Smooth muscle cell (in vitro differentiated cells): Measurements from ENCODE around the gene KRT74. TPM values are rescaled to one million over a fixed set of nuclear protein-coding genes. Genes with fewer than 3 reads are reported as not detected.

Experiments
- DNase-seq: peaks from one replicate; lab custom pipeline; 2025; ENCODE audit not compliant: unreplicated experiment; lab: John Stamatoyannopoulos, UW
- H2AFZ ChIP-seq: fragments of 200-600 bp; sonication (generic); 2 replicates; pipeline ENCODE4 v1.6.0; 2016; ENCODE audit warnings: antibody characterized with exemption, low read depth, mild to moderate bottlenecking
- H3F3A ChIP-seq: fragments of 200-600 bp; sonication (generic); 2 replicates; pipeline ENCODE4 v1.6.0; 2017; ENCODE audit warnings: antibody characterized with exemption, low read depth
- H3K27ac ChIP-seq: fragments of 200-600 bp; sonication (generic); 2 replicates; pipeline ENCODE4 v1.5.1; 2016; ENCODE audit warnings: low read depth, mild to moderate bottlenecking
- H3K27me3 ChIP-seq: fragments of 200-600 bp; sonication (generic); 2 replicates; pipeline ENCODE4 v1.6.1; 2016; ENCODE audit warnings: low read depth, mild to moderate bottlenecking
- H3K36me3 ChIP-seq: fragments of 200-600 bp; sonication (generic); 2 replicates; pipeline ENCODE4 v1.5.1; 2016; ENCODE audit warnings: low read depth
- H3K4me1 ChIP-seq: fragments of 200-600 bp; sonication (generic); 2 replicates; pipeline ENCODE4 v1.5.1; 2016; ENCODE audit warnings: low read depth
- H3K4me2 ChIP-seq: fragments of 200-600 bp; sonication (generic); 2 replicates; pipeline ENCODE4 v1.6.0; 2016; ENCODE audit warnings: mild to moderate bottlenecking
- H3K4me3 ChIP-seq: fragments of 200-600 bp; sonication (generic); 2 replicates; pipeline ENCODE4 v1.5.1; 2016; ENCODE audit warnings: mild to moderate bottlenecking
- H3K79me2 ChIP-seq: fragments of 200-600 bp; sonication (generic); 2 replicates; pipeline ENCODE4 v1.6.0; 2016; ENCODE audit warnings: low read depth, mild to moderate bottlenecking
- H3K9ac ChIP-seq: fragments of 200-600 bp; sonication (generic); 2 replicates; pipeline ENCODE4 v1.6.0; 2016; ENCODE audit warnings: low read depth
- H3K9me3 ChIP-seq: fragments of 200-600 bp; sonication (generic); replicated peaks from 2 replicates; pipeline ENCODE4 v1.5.1; 2016; ENCODE audit warnings: low read depth
- H4K20me1 ChIP-seq: fragments of 200-600 bp; sonication (generic); 2 replicates; pipeline ENCODE4 v1.6.0; 2016; ENCODE audit warnings: low read depth
- WGBS: methylation state at CpG from one replicate; pipeline ENCODE4 v1.1.7; 2016; ENCODE audit warnings: low lambda C conversion rate; 5-methylcytosine and 5-hydroxymethylcytosine counted together
- polyA plus RNA-seq: library from polyadenylated mRNA; unstranded; fragments of >200 nt; fragmentation: Nextera tagmentation; extraction: Ambion mirVana; gene quantifications from 2 replicates; pipeline ENCODE4 v1.2.1, GENCODE V29; 2016
- total RNA-seq: library from RNA; depleted of rRNA; stranded (reverse); fragments of >200 nt; gene quantifications from 2 replicates; pipeline ENCODE4 v1.2.3, GENCODE V29; 2014
- TF ChIP-seq, protein P1 (sequence below): fragments of 200-600 bp; sonication (generic); IDR thresholded peaks from 2 replicates; pipeline ENCODE4 v1.5.1; 2017; ENCODE audit warnings: borderline replicate concordance, mild to moderate bottlenecking, antibody characterized with exemption; ENCODE audit not compliant: insufficient read depth, poor library complexity, severe bottlenecking

Gene KRT74
- total and polyA plus RNA-seq, 2 experiments from 2014 or later, result not detected

DNA sequence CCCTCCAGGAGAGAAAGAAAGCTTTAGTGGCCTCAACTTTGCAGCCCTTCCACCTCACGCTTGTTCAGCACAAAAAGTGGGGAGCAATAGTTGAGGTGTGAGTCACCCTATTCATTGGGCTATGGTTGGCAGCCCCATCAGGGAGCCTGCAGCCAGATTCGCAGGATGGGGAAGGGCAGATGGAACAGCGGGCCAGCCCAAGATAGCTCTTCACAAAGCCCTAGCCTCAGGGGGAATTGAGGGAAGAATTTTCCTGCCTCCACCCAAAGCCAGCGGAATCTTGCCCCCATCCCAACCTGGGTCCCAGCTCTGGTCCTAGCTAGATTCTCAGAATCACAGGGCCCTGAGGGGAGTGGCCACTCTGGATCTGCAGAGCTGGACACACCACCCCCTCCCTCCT, 49.8 kb downstream of the KRT74 start:
- Histone ChIP-seq H3K9ac (no peak overlapping the region), H3K9me3 (no peaks in the 10 kb centered on the region), H3K79me2 (no peaks in the 10 kb centered on the region), H2AFZ (no peak overlapping the region), H3K36me3 (no peaks in the 10 kb centered on the region), H3K27me3 (no peaks in the 10 kb centered on the region), H3K4me2 (no peak overlapping the region), H3K27ac (no peak overlapping the region), H3K4me3 (no peak overlapping the region), H3K4me1 (peaks cover 5% of the 10 kb centered on the region), H3F3A (no peaks in the 10 kb centered on the region), H4K20me1 (no peaks in the 10 kb centered on the region)
- 78% methylated on average over 4 of the region's 4 CpGs for WGBS
- no peak for DNase-seq
- TF ChIP-seq, protein P1, sequence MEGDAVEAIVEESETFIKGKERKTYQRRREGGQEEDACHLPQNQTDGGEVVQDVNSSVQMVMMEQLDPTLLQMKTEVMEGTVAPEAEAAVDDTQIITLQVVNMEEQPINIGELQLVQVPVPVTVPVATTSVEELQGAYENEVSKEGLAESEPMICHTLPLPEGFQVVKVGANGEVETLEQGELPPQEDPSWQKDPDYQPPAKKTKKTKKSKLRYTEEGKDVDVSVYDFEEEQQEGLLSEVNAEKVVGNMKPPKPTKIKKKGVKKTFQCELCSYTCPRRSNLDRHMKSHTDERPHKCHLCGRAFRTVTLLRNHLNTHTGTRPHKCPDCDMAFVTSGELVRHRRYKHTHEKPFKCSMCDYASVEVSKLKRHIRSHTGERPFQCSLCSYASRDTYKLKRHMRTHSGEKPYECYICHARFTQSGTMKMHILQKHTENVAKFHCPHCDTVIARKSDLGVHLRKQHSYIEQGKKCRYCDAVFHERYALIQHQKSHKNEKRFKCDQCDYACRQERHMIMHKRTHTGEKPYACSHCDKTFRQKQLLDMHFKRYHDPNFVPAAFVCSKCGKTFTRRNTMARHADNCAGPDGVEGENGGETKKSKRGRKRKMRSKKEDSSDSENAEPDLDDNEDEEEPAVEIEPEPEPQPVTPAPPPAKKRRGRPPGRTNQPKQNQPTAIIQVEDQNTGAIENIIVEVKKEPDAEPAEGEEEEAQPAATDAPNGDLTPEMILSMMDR, result no peak

DNA sequence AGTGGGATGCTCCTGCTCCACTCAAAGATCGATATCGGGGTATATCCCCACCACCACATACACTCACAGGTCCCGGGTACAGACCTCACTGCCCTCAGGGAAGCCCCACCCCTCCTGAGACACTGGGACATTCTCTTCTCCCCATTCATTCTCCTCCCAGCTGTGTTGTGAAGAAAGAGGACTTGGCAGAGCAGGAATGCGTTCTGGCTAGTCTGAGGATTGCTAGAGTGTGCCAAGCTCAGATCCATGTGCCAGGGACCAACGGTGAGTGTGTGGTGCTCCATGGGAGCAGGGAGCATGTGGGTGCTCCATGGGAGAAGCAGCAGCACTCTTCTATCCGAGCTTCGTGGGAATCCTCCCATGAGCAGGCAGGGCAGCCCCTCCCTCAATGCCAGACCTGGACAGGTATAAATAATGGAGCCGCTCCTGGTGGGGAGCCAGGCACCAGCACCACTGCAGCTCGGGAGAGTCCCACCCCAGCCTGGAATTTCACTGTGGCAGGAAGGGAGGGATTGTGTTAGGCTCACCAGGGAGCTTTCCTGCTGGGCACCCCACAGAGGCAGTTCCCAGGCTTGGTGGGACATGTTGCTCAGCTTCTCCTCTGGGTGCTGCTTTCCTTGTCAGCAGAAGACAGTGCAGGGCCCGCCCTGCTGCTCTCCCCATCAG, 51.2 kb downstream of the KRT74 start:
- peak overlapping the region; percentile 2 for H3K4me2 ChIP-seq
- H3K27ac ChIP-seq, result peak overlapping the region; percentile 59
- no peaks in the 10 kb centered on the region for H4K20me1 ChIP-seq
- H3K4me1 ChIP-seq, result peaks cover 5% of the 10 kb centered on the region
- H3K9ac ChIP-seq, result no peak overlapping the region
- TF ChIP-seq, protein P1, result no peak
- no peak overlapping the region for H2AFZ ChIP-seq
- 83% methylated on average over 10 of the region's 10 CpGs for WGBS
- H3F3A ChIP-seq, result no peaks in the 10 kb centered on the region
- no peak overlapping the region for H3K4me3 ChIP-seq
- H3K9me3 ChIP-seq, result no peaks in the 10 kb centered on the region
- no peaks in the 10 kb centered on the region for H3K79me2 ChIP-seq
- no peaks in the 10 kb centered on the region for H3K27me3 ChIP-seq
- no peak for DNase-seq
- H3K36me3 ChIP-seq, result no peaks in the 10 kb centered on the region

DNA sequence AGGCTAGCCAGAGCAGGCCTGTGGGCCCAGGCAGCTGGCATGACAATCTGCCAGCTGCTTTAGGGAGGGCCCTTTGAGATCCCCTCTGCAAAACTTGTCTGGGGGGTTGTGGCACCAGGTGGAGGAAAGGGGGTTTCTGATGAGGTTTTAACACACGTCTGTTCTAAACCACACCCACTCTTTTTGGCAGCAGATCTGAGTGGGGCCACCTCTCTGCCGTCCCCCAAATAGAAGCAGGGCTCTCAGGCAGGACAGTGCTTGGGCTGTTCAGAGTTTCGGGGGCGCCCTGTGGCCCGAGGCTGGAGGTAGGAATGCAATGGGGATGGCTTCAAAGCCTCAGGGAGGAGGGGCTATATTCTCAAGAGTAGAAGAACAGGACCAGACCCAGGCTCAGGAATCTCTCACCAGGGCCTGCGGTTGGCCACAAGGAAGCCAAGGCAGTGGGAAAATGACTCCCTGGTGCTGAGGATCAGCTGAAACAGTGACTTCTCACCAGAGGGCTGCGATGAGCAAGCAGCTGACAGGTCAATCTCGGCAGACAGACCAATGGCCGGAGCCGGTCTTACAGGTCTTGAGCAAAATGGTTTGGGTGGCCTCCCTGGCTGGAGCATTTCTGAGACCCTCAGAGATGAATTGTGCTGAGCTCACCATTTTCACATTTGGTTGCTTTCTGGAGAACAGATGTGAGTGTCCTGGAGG, 51.9 kb downstream of the KRT74 start:
- H4K20me1 ChIP-seq, result no peaks in the 10 kb centered on the region
- no peaks in the 10 kb centered on the region for H3K27me3 ChIP-seq
- peak overlapping the region; percentile 40 for H3K4me2 ChIP-seq
- TF ChIP-seq, protein P1, result no peak
- no peak overlapping the region for H3K9ac ChIP-seq
- H3K36me3 ChIP-seq, result no peaks in the 10 kb centered on the region
- H3K4me1 ChIP-seq, result peaks cover 5% of the 10 kb centered on the region
- H3K27ac ChIP-seq, result peak overlapping the region; percentile 74
- no peaks in the 10 kb centered on the region for H3F3A ChIP-seq
- no peaks in the 10 kb centered on the region for H3K9me3 ChIP-seq
- H3K4me3 ChIP-seq, result no peak overlapping the region
- no peak for DNase-seq
- 53% methylated on average over 10 of the region's 10 CpGs for WGBS
- no peak overlapping the region for H2AFZ ChIP-seq
- H3K79me2 ChIP-seq, result no peaks in the 10 kb centered on the region

DNA sequence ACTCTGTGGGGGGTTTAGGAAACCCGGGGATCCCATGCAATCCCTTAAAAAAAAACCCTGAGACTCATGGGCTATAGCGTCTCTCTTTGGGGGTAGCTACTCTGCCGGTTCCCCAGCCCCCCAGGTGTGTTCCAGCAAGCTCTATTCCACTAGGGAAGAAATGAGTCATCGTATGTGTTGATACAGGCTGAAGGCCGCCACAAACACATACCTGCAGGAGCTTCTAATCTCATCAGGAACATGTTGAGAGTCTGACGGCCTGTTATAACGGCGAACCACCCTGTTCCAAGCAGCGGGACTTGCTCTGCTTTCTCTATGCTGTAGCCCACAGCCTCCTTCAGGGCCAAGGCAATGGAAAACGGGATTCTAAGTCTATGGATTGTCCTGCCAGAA, 52.5 kb downstream of the KRT74 start:
- Histone ChIP-seq H4K20me1 (no peaks in the 10 kb centered on the region), H3K4me1 (peaks cover 5% of the 10 kb centered on the region), H3K9ac (no peak overlapping the region), H2AFZ (no peak overlapping the region), H3K27me3 (no peaks in the 10 kb centered on the region), H3K27ac (peak overlapping the region; percentile 74), H3F3A (no peaks in the 10 kb centered on the region), H3K79me2 (no peaks in the 10 kb centered on the region), H3K4me3 (no peak overlapping the region), H3K36me3 (no peaks in the 10 kb centered on the region), H3K9me3 (no peaks in the 10 kb centered on the region), H3K4me2 (peak overlapping the region; percentile 40)
- no peak for DNase-seq
- TF ChIP-seq, protein P1, result no peak
- 60% methylated on average over 10 of the region's 10 CpGs for WGBS
